ENCODE results near the gene GBA3. TPM values are rescaled to one million over a fixed set of nuclear protein-coding genes. Genes with fewer than 3 reads are reported as not detected.

GBA3 gene
- total RNA-seq, 4 donors from 2014 or later: 2.8 to 66.1 (median 24.7) TPM

- Histone ChIP-seq H3K4me3 (no peak overlapping the region), H3K27ac (no peak overlapping the region), H3K36me3 (no peaks in the 10 kb centered on the region), H3K9me3 (no peaks in the 10 kb centered on the region), H3K27me3 (no peaks in the 10 kb centered on the region), H3K4me1 (no peaks in the 10 kb centered on the region)
- intact Hi-C loops (cut with DNase I; ENCODE audit: low total_unique reads) (no loop called here), in situ Hi-C loops (cut with MboI; ENCODE audit: low pct_ligation_motif_present in 1 of 4, low pct_unique_long_range_greater_than_20kb in 1 of 4, low sequenced_read_pairs in 3 of 4) (no loop called here)
- no peak for TF ChIP-seq POLR2A (IDR thresholded peaks at IDR 0.05)
- TF ChIP-seq EP300 (IDR thresholded peaks at IDR 0.05; ENCODE audit: low read depth): no peak
- TF ChIP-seq, protein P1, sequence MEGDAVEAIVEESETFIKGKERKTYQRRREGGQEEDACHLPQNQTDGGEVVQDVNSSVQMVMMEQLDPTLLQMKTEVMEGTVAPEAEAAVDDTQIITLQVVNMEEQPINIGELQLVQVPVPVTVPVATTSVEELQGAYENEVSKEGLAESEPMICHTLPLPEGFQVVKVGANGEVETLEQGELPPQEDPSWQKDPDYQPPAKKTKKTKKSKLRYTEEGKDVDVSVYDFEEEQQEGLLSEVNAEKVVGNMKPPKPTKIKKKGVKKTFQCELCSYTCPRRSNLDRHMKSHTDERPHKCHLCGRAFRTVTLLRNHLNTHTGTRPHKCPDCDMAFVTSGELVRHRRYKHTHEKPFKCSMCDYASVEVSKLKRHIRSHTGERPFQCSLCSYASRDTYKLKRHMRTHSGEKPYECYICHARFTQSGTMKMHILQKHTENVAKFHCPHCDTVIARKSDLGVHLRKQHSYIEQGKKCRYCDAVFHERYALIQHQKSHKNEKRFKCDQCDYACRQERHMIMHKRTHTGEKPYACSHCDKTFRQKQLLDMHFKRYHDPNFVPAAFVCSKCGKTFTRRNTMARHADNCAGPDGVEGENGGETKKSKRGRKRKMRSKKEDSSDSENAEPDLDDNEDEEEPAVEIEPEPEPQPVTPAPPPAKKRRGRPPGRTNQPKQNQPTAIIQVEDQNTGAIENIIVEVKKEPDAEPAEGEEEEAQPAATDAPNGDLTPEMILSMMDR (IDR thresholded peaks at IDR 0.05): no peak
- TF ChIP-seq POLR2AphosphoS5 (IDR thresholded peaks at IDR 0.05): no peak
- WGBS, 2 donors (ENCODE audit: low coverage in 1 of 2): 69 to 84% methylated on average over 2 of the region's 2 CpGs
- no peak for DNase-seq
These were observed 69.8 kb downstream of the GBA3 start for GRCh38 chr4:22762548-22762947.

- Histone ChIP-seq H3K36me3 (no peaks in the 10 kb centered on the region), H3K4me1 (no peaks in the 10 kb centered on the region), H3K9me3 (no peaks in the 10 kb centered on the region), H3K27me3 (no peaks in the 10 kb centered on the region), H3K27ac (no peak overlapping the region), H3K4me3 (no peak overlapping the region)
- 77 to 91% methylated on average over 3 of the region's 3 CpGs for WGBS, 2 donors (ENCODE audit: low coverage in 1 of 2)
- no peak for TF ChIP-seq POLR2AphosphoS5 (IDR thresholded peaks at IDR 0.05)
- TF ChIP-seq, protein P1 (IDR thresholded peaks at IDR 0.05): no peak
- no peak for TF ChIP-seq POLR2A (IDR thresholded peaks at IDR 0.05)
- no peak for TF ChIP-seq EP300 (IDR thresholded peaks at IDR 0.05; ENCODE audit: low read depth)
- in situ Hi-C loops (cut with MboI; ENCODE audit: low pct_ligation_motif_present in 1 of 4, low pct_unique_long_range_greater_than_20kb in 1 of 4, low sequenced_read_pairs in 3 of 4) (no loop called here), intact Hi-C loops (cut with DNase I; ENCODE audit: low total_unique reads) (no loop called here)
- no peak for DNase-seq
These were observed 71.4 kb downstream of the GBA3 start for GRCh38 chr4:22764183-22764582.

- intact Hi-C loops (cut with DNase I; ENCODE audit: low total_unique reads) (no loop called here), in situ Hi-C loops (cut with MboI; ENCODE audit: low pct_ligation_motif_present in 1 of 4, low pct_unique_long_range_greater_than_20kb in 1 of 4, low sequenced_read_pairs in 3 of 4) (no loop called here)
- Histone ChIP-seq H3K9me3 (peaks cover 0 to 6% of the 10 kb centered on the region in 2 donors), H3K4me3 (no peak overlapping the region), H3K27me3 (no peaks in the 10 kb centered on the region), H3K4me1 (no peaks in the 10 kb centered on the region), H3K27ac (no peak overlapping the region), H3K36me3 (no peaks in the 10 kb centered on the region)
- TF ChIP-seq POLR2AphosphoS5 (IDR thresholded peaks at IDR 0.05) (no peak), POLR2A (IDR thresholded peaks at IDR 0.05) (no peak), EP300 (IDR thresholded peaks at IDR 0.05; ENCODE audit: low read depth) (no peak)
- TF ChIP-seq, protein P1 (IDR thresholded peaks at IDR 0.05): no peak
- WGBS, 2 donors (ENCODE audit: low coverage in 1 of 2): 79 to 88% methylated on average over 2 of the region's 2 CpGs
- no peak for DNase-seq
These were observed 73.3 kb downstream of the GBA3 start for GRCh38 chr4:22766068-22766467.

- WGBS, 2 donors (ENCODE audit: low coverage in 1 of 2): 97% methylated on average over 24 of the region's 37 CpGs; no CpG with 5 or more reads in 1 of the 2 donors
- in situ Hi-C loops (cut with MboI; ENCODE audit: low pct_ligation_motif_present in 1 of 4, low pct_unique_long_range_greater_than_20kb in 1 of 4, low sequenced_read_pairs in 3 of 4): no loop called here
- H3K36me3 ChIP-seq: no peaks in the 10 kb centered on the region
- no peak for DNase-seq
- H3K27me3 ChIP-seq: no peaks in the 10 kb centered on the region
- no peak overlapping the region for H3K27ac ChIP-seq
- no peaks in the 10 kb centered on the region for H3K9me3 ChIP-seq
- intact Hi-C loops (cut with DNase I; ENCODE audit: low total_unique reads): no loop called here
- no peak overlapping the region for H3K4me3 ChIP-seq
- TF ChIP-seq POLR2AphosphoS5 (IDR thresholded peaks at IDR 0.05) (no peak), POLR2A (IDR thresholded peaks at IDR 0.05) (no peak), EP300 (IDR thresholded peaks at IDR 0.05; ENCODE audit: low read depth) (no peak)
- TF ChIP-seq, protein P1 (IDR thresholded peaks at IDR 0.05): no peak
- no peaks in the 10 kb centered on the region for H3K4me1 ChIP-seq
These were observed 85.9 kb downstream of the GBA3 start for GRCh38 chr4:22778547-22779163.

Measured in transverse colon (tissue), 4 donors.